Right lobe of liver (tissue), 4 donors: ENCODE results near the gene AKT3.
"Not testable (repeated sequence)": the region's sequence is repeated elsewhere in the genome, so short reads cannot be mapped to it uniquely, and the experiment has no call there.

ENCODE experiments used
- CTCF ChIP-seq, 4 donors: fragments of 200-600 bp in 3 of 4; fragments of 450-650 bp in 1 of 4; IDR thresholded peaks; one replicate each; pipeline versions ENCODE4 v1.5.1 to v1.8.0; 2016 to 2022; ENCODE audit warnings: antibody characterized with exemption in 4 of 4, mild to moderate bottlenecking in 2 of 4
- POLR2A ChIP-seq: fragments of 450-650 bp; IDR thresholded peaks from one replicate; pipeline ENCODE4 v1.6.1; 2017; ENCODE audit warnings: antibody characterized with exemption, mild to moderate bottlenecking
- donor health status: DM: no; HTN: no; CAD: no.
- donor health status: DM: no; HTN: no; CAD: no.
- donor health status: DM: no; HTN: yes; CAD: no.

DNA sequence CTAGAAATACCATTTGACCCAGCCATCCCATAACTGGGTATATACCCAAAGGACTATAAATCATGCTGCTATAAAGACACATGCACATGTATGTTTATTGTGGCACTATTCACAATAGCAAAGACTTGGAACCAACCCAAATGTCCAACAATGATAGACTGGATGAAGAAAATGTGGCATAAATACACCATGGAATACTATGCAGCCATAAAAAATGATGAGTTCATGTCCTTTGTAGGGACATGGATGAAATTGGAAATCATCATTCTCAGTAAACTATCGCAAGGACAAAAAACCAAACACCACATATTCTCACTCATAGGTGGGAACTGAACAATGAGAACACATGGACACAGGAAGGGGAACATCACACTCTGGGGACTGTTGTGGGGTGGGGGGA is 187.9 kb downstream of the AKT3 start:
- TF ChIP-seq CTCF (IDR thresholded peaks at IDR 0.05); POLR2A: not testable (repeated sequence)
